Measurements from ENCODE around the gene KCNK16.
A peak's percentile ranks its signal among the peaks of the same experiment; 100 is the strongest.

The KCNK16 gene

GRCh38 chr6:39322306-39322850, at the start of gene KCNK16:
TSS of gene KCNK16 (minus strand) at chr6:39322702. CDS start at chr6:39322540, 162 bp downstream.
- no peak for DNase-seq

GRCh38 chr6:39370390-39370789, 47.9 kb upstream of the KCNK16 start:
- no peak for DNase-seq

GRCh38 chr6:39369987-39370386, 47.5 kb upstream of the KCNK16 start:
- no peak for DNase-seq

- no peak for DNase-seq
Measured at GRCh38 chr6:39367700-39368099, 45.2 kb upstream of the KCNK16 start.

- DNase-seq = no peak
Measured at GRCh38 chr6:39366931-39367618, 44.6 kb upstream of the KCNK16 start.

- DNase-seq = no peak
Measured at GRCh38 chr6:39365281-39366074, 43.0 kb upstream of the KCNK16 start.

- no peak for DNase-seq
Measured at GRCh38 chr6:39363280-39363679, 40.8 kb upstream of the KCNK16 start.

GRCh38 chr6:39362487-39362865, 40.0 kb upstream of the KCNK16 start:
- DNase-seq = no peak

- DNase-seq = peak; percentile 40
Measured at GRCh38 chr6:39361657-39362486, 39.4 kb upstream of the KCNK16 start.

- DNase-seq = no peak
Measured at GRCh38 chr6:39360378-39360777, 37.9 kb upstream of the KCNK16 start.

- DNase-seq = no peak
Measured at GRCh38 chr6:39357998-39358686, 35.6 kb upstream of the KCNK16 start.

- no peak for DNase-seq
Measured at GRCh38 chr6:39353698-39354315, 31.3 kb upstream of the KCNK16 start.

- no peak for DNase-seq
Measured at GRCh38 chr6:39350723-39351505, 28.4 kb upstream of the KCNK16 start.

- no peak for DNase-seq
Measured at GRCh38 chr6:39348740-39349139, 26.2 kb upstream of the KCNK16 start.

GRCh38 chr6:39347906-39348585, 25.5 kb upstream of the KCNK16 start:
- DNase-seq = peak; percentile 62

- DNase-seq = no peak
Measured at GRCh38 chr6:39347206-39347605, 24.7 kb upstream of the KCNK16 start.

- DNase-seq = no peak
Measured at GRCh38 chr6:39344821-39345280, 22.3 kb upstream of the KCNK16 start.

- DNase-seq = no peak
Measured at GRCh38 chr6:39343396-39343870, 20.9 kb upstream of the KCNK16 start.

GRCh38 chr6:39342692-39343395, 20.3 kb upstream of the KCNK16 start:
- no peak for DNase-seq

GRCh38 chr6:39341937-39342336, 19.4 kb upstream of the KCNK16 start:
- DNase-seq = no peak

Data from CD4-positive, alpha-beta T cell treated with Interleukin-17A for 4 hours (primary cell).